ENCODE measurements around the gene PARM1.

Gene PARM1, protein sequence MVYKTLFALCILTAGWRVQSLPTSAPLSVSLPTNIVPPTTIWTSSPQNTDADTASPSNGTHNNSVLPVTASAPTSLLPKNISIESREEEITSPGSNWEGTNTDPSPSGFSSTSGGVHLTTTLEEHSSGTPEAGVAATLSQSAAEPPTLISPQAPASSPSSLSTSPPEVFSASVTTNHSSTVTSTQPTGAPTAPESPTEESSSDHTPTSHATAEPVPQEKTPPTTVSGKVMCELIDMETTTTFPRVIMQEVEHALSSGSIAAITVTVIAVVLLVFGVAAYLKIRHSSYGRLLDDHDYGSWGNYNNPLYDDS

DNA sequence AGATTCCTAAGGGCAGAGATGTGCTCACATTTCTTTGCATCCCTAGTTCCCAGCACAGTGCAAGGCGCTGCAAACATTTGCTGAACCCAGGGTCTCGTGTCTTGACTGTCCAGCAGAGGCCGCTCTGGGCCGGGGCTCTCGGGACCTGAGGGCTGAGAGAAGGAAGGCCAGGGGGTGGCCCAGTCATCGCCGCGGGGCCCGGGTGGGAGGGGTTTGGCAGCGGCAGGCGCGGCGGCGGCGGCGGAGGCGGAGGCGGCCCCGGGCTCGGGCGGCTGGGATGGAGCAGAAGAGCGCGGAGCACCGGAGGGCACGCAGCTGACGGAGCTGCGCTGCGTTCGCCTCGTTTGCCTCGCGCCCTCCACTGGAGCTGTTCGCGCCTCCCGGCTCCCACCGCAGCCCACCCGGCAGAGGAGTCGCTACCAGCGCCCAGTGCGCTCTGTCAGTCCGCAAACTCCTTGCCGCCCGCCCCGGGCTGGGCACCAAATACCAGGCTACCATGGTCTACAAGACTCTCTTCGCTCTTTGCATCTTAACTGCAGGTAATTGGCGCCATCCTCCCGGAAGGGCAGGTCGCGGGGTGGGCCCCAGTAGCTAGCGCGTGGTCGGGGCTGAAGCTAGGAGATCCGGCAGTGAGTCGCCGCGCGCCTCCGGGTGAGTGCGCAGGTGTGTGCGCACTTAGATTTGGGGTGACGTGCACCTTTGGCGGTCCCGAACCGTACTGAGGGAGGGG is at the start of gene PARM1:
Gene PARM1, plus strand, starts transcription at position 285 of the 730 bp plus-strand sequence. Its CDS starts 212 bp downstream, at position 497.
- DNase-seq (ENCODE audit: low read depth in 2 of 2): peak in 1 of 2 donors; percentile 50

DNA sequence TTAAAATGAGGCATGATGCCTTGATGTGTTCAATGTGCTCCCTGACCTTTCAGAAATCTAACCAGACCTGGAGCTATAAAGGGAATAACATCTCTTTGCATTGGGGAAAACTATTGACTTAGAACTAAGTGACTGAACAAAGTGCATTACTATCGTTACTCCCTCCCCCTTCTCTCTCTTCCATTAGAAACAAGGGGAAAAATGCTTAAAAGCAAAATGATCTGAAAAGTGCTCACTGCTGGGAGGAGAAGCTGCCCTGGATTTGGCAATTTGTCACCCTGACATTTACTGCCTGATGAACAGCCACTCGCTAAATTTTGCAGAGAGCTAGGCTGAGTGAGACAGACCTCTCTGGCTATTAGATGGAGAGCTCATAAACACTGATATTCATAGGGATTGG is 48.6 kb upstream of the PARM1 start:
- DNase-seq (ENCODE audit: low read depth in 2 of 2): no peak

DNA sequence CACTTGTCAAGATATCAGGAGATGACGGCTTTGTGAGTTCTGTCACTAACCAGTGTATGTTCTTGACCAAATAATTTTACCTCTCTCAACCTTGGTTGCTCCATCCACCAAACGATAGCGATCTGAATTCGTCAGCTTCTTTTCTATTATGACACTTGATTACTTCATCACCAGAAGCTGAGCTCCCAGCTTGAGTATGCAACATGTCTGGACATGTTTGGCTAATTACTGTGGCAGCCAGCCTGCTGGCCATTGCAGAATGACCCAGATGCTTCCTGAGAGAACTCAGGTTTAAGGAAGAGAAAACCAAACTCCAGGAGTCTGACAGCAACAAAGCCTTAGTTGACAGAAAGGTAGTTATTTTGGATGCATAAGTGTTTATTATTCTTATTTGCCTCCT is 46.4 kb upstream of the PARM1 start:
- DNase-seq (ENCODE audit: low read depth in 2 of 2): no peak

DNA sequence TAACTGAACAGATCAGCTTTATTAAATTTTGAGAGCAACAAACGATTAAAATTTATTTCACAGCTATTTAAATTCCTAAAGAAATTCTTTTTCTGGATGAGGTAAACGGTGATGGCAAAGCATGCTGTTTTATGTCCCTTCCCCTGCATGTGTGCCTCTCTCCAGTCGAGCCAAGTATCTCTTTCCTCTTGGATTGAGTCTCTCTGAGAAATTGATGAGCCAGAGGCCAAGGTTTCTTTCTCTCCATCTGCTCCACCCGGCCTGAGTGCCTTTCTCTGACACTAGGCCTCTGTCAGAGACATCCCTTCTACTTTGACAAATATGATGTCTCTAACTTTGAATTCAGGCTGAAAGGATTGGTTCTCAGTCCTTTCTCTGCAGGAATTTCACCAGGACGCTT is 42.6 kb upstream of the PARM1 start:
- no peak for DNase-seq (ENCODE audit: low read depth in 2 of 2)

DNA sequence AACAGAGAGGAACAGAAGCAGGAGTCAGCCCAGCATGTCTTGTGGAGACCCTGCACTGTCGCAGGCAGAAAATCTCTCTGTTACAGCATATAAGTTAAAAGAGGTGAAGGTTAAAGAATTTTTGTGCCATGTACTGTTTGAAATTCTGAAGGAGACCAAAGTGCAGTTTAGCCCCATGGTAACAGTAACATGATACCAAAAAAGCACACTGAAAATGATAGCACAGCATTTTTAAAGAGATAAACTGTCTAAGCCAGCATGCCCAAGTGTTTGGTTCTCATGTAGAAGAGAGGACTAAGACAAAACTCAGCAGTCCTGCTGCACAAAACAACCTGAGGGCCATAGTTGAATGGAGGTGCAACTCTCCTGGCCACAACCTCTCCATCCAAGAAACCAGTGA is 41.9 kb upstream of the PARM1 start:
- no peak for DNase-seq (ENCODE audit: low read depth in 2 of 2)

DNA sequence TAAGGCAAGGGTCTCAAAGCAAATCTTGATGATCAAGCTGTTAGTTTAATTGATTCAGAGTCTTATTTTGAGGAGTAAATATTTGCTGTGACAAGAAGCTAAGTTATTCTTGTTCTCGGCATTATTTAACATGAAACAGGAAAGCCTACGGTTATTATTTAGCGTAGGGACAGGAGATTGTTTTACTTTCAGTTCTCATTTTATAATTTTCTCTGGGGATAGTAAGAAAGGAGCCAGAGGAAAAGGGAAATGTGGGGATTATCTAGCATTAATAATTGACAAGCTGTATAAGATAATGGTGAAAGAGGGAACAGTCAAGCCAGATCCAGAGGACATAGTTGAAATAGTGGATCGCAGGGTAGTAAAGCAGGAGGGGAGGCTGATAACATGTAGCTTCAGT is 39.7 kb upstream of the PARM1 start:
- DNase-seq (ENCODE audit: low read depth in 2 of 2): no peak

DNA sequence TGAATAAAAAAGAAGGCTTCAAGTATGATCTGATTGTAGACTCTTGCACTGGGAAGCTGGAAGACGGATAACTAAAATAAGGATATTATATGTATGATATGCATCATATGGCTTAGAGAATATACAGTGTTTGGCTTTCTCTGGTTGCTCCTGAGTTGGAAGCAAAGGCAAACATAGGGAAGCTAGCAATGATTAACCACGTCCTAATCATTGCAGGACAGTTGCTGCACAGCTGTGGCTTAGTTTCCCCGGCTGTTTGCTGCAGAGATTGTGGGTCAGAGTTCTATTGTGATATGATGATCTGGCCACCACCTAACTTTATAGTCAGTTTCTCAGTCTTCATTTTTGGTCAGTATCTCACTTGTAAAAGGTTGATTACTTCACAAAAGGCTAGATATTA is 36.3 kb upstream of the PARM1 start:
- DNase-seq (ENCODE audit: low read depth in 2 of 2): no peak

DNA sequence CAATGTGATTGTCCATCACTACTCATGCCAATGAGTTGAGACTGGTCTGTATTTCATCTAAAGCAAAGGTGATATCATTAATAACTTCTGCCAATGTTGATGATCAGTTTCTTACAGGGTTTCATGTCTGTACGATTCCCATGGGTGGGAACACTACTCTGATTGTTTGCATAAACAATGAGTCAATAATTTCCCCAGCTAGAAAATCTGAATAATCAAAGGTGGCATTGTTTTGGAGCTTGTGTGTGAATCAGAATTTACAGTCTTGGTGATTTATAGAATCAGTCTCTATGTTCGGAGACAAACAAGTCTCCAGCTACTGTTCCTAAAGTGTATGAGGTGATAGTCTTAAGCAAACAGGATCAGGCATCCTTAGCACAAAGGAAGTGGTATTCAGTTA is 35.5 kb upstream of the PARM1 start:
- no peak for DNase-seq (ENCODE audit: low read depth in 2 of 2)

DNA sequence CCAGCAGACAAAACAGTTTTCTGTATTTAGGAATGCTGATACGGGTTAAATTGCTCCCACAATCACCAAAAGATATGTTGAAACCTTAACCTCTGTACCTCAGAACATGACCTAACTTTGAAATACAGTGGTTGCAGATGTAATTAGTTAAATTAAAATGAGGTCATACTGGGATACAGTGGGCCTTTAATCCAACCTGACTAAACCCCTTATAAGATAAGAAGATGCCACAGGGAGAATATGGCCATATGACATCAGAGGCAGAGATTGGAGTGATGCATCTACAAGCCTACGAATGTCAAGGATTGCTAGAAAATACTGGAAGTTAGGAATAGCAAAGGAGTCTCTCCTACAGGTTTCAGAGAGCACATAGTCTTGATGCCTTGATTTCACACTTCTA is 32.1 kb upstream of the PARM1 start:
- no peak for DNase-seq (ENCODE audit: low read depth in 2 of 2)

DNA sequence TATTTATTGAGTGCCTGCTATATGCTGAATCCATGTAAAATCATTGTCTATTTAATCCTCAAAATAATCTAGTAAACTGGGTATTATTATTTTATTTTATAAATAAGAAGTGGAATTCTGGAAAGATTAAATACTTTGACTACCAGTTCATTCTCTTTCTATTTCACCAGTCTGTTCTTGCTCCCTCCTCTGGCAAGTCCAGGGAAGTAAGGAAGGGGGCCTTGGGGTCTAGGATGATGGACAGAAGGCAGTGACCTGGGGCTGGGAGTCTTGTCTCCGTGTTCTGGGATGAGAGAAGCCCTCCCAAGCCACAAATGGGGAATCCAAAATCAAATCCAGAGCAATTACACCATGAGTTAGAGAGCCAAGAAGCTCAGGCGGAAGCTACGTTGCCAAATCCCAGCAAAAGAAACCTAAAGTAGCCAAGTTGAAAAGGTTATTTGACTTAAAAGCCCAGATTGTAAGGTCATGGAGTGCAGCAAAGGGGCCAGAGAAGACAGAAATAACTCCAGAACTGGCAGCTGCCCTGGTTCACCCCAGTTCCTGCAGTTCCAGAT is 28.3 kb upstream of the PARM1 start:
- no peak for DNase-seq (ENCODE audit: low read depth in 2 of 2)

DNA sequence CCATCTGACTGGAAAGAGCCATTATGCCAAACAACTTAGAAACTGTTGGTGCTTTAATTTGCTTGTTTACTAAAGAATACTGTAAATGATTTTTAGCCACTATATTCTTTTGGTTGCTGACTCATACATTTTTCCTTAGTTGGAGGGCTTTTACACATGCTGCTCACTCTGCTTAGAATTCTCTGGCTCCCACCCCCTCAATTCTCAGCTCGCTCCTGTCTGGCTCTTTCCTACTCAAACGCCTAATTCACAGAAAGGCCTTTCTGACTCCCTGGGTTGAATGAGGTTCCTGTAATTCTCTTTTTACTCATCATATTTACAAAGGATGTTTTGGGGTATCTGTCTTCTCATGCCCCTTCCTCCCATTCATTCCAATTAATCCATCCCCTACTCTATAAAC is 26.1 kb upstream of the PARM1 start:
- DNase-seq (ENCODE audit: low read depth in 2 of 2): no peak

DNA sequence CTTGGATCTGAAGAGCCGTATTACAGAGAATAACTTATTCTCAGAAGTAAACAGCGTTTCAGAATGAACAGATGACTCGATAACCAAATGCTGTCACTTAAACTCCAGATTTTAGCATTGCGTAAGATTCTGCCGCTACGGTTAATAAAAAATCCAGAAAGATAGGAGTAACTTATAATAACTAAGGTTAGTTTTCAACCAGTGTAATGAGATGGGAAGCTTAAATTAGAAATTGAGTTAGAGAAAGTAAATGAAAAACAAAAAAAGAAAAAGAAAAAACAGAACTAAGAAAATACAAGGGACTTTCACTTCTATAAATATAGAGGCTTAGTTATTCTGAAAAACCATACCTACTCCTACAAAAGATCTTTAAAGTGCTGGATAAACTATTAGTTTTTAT is 13.1 kb upstream of the PARM1 start:
- no peak for DNase-seq (ENCODE audit: low read depth in 2 of 2)

DNA sequence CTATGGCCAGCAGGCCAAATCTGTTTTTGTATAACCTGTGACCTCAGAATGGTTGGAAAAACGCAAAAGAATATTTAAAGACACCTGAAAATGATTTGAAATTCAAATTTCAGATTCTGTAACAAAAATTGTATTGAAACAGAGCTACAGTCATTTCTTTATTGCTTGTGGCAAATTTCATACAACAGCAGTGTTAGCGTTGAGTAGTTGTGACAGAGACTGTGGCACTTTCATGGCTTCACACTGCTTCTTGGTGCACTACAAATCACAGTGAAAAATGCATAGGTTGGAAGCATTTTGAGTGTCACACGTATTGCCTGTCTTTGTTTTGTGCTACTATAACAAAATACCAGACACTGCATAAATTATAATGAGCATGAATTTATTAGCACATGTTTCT is 12.2 kb upstream of the PARM1 start:
- no peak for DNase-seq (ENCODE audit: low read depth in 2 of 2)

DNA sequence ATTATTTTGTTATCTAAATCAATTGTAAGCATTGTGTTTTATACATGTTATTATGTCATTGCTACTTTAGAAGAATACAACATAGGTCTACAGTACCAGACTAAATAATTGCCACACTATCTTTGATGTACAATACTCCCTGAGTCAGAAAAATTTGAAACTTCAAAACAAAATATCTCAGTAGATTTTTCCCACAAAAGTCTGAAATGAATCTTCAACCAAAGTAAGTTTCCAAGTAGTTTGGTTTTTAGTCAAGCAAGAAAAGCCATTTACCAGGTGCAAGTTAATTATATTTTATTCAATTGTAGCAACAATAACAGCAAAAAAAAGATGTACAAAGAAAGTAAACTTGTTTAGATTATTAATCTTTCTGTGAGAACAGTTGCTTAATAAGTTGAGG is 11.4 kb upstream of the PARM1 start:
- DNase-seq (ENCODE audit: low read depth in 2 of 2): no peak

DNA sequence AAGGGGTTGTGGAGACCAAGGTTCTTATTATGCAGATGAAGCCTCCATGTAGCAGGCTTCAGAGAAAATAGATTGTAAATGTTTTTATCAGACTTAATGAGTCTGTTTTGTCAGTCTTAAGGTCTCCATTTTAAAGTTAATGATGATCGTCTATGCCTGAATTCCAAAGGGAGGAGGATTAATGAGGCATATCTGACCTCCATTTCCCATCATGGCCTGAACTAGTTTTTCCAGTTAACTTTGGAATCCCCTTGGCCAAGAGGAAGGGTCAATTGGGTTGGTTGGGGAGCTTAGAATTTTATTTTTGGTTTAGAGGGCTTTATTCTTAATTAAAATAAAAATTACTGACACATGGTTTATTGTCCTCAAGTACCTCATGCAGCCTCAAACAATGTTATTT is 6.9 kb upstream of the PARM1 start:
- DNase-seq (ENCODE audit: low read depth in 2 of 2): no peak

DNA sequence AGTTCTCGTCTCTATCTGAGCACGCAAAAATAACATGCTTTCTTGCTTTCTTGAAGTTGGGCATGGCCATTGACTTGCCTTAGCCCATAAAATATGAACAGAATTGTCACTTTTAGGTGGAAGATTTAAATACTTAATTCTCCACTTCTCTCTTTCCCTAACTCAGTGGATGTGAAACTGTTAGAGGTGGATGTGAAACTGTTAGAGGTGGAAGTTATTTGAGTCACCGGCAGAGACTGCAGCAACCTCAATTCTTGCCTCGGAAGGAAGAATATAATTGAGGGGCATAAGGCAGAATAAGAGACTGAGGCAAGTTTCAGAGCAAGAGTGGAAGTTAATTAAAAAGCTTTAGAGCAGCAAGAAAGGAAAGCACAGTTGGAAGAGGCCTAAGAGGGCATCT is 2.8 kb upstream of the PARM1 start:
- no peak for DNase-seq (ENCODE audit: low read depth in 2 of 2)

DNA sequence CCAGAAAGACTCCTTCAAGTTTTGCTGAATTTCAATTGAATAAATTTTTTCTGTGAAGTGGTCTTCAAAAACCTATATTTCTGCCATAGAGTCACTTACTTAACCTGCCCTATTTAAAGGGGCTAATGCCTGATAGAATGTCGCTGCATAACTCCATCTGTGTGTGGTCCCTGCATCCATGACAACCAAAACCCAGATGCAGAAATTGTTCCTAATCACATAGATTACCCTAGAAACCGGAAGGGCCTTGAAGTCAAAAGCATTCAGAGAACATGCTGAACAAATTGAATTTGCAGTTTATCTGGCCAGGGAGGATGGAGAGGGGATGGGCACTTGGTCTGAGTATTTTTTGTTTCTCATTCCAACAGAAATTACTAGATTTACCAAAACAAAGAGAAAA is 1.5 kb upstream of the PARM1 start:
- no peak for DNase-seq (ENCODE audit: low read depth in 2 of 2)

DNA sequence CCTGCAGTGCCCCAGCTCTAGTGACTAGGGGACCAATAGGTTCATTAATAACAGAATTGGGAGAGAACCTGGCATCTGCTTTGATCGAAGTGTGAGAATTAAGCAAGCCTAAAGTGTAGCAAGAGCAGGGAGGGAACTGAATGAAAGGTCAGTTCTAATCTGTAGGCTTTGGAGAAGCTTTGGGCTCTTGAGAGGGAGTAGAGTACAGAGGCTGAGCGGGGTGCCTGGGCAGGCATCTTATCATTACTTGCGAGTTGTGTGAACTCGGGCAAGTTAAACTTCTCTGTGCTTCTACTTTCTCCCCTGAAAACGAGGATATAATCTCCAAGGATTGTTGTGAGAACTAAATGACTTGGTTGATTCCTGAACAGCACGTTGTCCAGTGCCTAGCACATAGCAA is 906 bp upstream of the PARM1 start:
- DNase-seq (ENCODE audit: low read depth in 2 of 2): no peak

DNA sequence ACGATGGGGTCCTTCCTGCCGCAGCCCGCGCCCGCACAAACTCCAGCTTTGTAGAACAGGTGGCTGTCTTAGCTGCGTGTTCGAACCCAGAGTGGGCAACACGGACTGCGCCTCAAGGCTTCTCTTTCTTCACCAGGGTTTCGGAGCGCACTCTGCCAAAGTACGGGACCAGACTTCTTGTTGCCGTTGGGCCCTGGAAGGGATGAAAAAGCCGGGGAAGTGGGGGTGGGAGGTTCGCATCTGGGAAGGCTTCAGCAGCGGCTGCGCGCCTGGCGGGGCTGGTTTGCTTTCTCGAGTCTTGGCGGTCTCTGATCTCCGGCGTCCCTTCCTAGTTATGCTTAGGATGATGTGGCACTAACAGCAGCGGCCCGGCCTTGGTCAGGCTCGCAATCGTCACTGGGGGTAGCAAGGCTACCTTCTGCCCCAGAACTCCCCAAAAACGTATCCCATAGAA is 673 bp downstream of the PARM1 start:
- no peak for DNase-seq (ENCODE audit: low read depth in 2 of 2)

DNA sequence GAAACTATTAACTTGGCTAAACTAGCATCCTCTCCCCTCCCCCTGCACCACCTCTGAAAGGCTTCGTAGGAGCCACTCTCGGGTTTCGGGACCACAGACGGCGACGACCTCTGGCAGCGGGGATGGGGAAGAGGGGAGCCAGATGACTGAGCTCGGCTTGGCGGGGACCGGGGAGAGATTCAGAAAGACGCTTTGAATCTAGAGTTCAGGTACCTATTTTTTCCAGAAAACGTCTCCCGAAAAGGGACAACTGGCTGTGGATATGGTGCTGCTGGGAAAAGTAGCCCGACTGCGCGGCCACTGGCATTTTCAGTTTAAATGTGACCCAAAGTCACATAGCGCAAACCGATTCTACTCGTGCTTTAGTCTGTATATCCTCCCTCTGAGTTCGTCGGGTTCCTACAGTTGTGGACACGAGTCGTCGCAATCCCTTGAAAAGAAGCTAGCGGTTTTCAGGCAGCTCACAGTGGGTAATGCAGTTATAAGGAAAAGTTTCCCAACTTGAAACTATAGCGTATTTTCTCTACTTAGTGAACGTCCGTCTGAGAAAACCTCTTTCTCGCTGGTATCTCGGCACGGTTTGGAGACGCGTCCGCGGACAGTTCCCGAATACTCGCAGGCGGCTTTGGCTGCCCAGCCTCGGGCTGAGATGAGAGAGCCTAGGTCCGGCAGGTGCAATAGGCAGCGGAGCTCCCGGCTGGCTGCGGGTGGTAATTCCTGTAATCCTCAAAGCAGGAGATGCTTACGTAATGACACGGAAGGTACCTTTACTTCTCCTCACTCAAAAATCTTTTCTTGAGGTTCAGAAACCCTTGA is 1.3 kb downstream of the PARM1 start:
- no peak for DNase-seq (ENCODE audit: low read depth in 2 of 2)

DNA sequence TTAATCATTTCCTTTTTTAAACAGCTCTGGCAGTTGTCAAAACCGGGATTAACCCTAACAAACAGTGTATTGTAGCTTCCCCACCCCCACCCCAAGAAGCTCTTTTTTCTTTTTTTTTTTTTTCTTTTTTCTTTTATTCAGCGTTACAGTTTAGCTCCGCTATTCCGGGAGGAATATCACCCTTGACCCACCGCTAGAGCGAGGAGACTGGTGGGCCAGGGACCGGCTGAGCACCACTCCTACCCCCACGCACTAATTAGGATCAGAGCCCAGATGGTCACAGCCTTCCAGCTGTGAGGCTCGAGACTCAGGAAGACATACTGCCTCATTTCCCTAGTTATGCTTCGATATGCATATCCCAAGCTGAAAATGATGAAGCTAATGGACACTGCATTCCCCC is 2.0 kb downstream of the PARM1 start:
- no peak for DNase-seq (ENCODE audit: low read depth in 2 of 2)

DNA sequence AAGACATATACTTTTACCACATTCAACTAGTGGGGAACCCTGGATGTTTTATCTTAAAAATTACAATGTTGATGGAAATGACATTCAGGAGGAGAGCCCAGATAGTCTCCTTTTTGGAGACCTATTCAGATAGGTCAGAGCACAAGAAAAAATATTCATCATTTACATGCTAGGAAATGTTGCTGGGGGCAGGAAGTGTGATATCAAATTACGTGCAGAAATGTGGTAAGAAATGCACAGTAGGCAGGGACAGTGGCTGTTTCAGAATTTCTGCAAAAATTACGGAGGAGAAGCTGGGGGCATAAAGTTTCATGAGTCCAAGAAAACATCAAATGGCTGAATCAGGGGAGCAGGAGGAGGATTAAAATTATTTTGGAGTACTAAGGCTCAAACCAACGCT is 8.2 kb downstream of the PARM1 start:
- DNase-seq (ENCODE audit: low read depth in 2 of 2): no peak
